Stimulated activated memory B cell treated with anti-CD40 and anti-IgM and Interleukin-4, amounts not matched to agents 10 μg/mL and 1 μg/mL and 100 μg/mL, for 72 hours (primary cell): ENCODE results near the gene CETP.
A peak's percentile ranks its signal among the peaks of the same experiment; 100 is the strongest.
"Not testable (repeated sequence)": the region's sequence is repeated elsewhere in the genome, so short reads cannot be mapped to it uniquely, and the experiment has no call there.

Experiments used
- ATAC-seq: fragments of 150-1000 bp; cut with Tn5 transposase; 2 replicates; pipeline ENCODE4 v1.10.0; 2021
- H3K27ac Mint-ChIP-seq: one replicate; pipeline ENCODE4 v1.8.0; 2022; ENCODE audit warnings: mild to moderate bottlenecking, mixed read lengths
- H3K27me3 Mint-ChIP-seq: one replicate; pipeline ENCODE4 v1.8.0; 2022; ENCODE audit warnings: mixed read lengths
- H3K36me3 Mint-ChIP-seq: one replicate; pipeline ENCODE4 v1.8.0; 2022; ENCODE audit warnings: mixed read lengths
- H3K4me1 Mint-ChIP-seq: one replicate; pipeline ENCODE4 v1.8.0; 2022; ENCODE audit warnings: mixed read lengths
- H3K4me3 Mint-ChIP-seq: one replicate; pipeline ENCODE4 v1.8.0; 2022; ENCODE audit warnings: mild to moderate bottlenecking, moderate library complexity, mixed read lengths
- H3K9me3 Mint-ChIP-seq: one replicate; pipeline ENCODE4 v1.8.0; 2022; ENCODE audit warnings: mixed read lengths

Gene CETP

GRCh38 chr16:56988948-56989945, 27.5 kb downstream of the CETP start, which contains the start of gene NLRC5:
NLRC5 (plus strand) TSS chr16:56989557; CDS start chr16:57020713, 31,156 bp downstream.
- Mint-ChIP-seq H3K4me1 (peaks cover 82% of the 10 kb centered on the region), H3K36me3 (peaks cover 54% of the 10 kb centered on the region), H3K27me3 (no peaks in the 10 kb centered on the region), H3K27ac (peak within 1 kb of the TSS; percentile 99), H3K9me3 (no peaks in the 10 kb centered on the region), H3K4me3 (peak within 1 kb of the TSS; percentile 95)
- peak; percentile 94 for ATAC-seq

GRCh38 chr16:56989988-56990387, 28.2 kb downstream of the CETP start:
- Mint-ChIP-seq H3K4me3 (peak overlapping the region; percentile 95), H3K27me3 (no peaks in the 10 kb centered on the region), H3K4me1 (peaks cover 82% of the 10 kb centered on the region)

GRCh38 chr16:56990407-56991286, 28.9 kb downstream of the CETP start:
- H3K36me3 Mint-ChIP-seq: peaks cover 56% of the 10 kb centered on the region
- ATAC-seq: no peak
- peak overlapping the region; percentile 95 for H3K4me3 Mint-ChIP-seq
- no peaks in the 10 kb centered on the region for H3K9me3 Mint-ChIP-seq
- H3K27ac Mint-ChIP-seq: peak overlapping the region; percentile 99
- H3K4me1 Mint-ChIP-seq: peaks cover 82% of the 10 kb centered on the region
- no peaks in the 10 kb centered on the region for H3K27me3 Mint-ChIP-seq

More at GRCh38 chr16:56989988-56990387, 28.2 kb downstream of the CETP start:
- ATAC-seq: peak; percentile 25
- H3K9me3 Mint-ChIP-seq: no peaks in the 10 kb centered on the region
- peak overlapping the region; percentile 99 for H3K27ac Mint-ChIP-seq
- H3K36me3 Mint-ChIP-seq: peaks cover 53% of the 10 kb centered on the region

- Mint-ChIP-seq H3K36me3 (peaks cover 64% of the 10 kb centered on the region), H3K4me3 (peak overlapping the region; percentile 48), H3K27ac (peak overlapping the region; percentile 99), H3K4me1 (peaks cover 77% of the 10 kb centered on the region)
- not testable (repeated sequence) for H3K9me3 Mint-ChIP-seq, ATAC-seq, H3K27me3 Mint-ChIP-seq
Observed at GRCh38 chr16:56992431-56992830, 30.7 kb downstream of the CETP start.

- no peak for ATAC-seq
Observed at GRCh38 chr16:56993204-56993603, 31.5 kb downstream of the CETP start.

GRCh38 chr16:56994311-56994710, 32.6 kb downstream of the CETP start:
- Mint-ChIP-seq H3K4me1 (peaks cover 77% of the 10 kb centered on the region), H3K27me3 (no peaks in the 10 kb centered on the region), H3K4me3 (peak overlapping the region; percentile 67), H3K9me3 (no peaks in the 10 kb centered on the region), H3K27ac (peak overlapping the region; percentile 66), H3K36me3 (peaks cover 61% of the 10 kb centered on the region)
- no peak for ATAC-seq

More at GRCh38 chr16:56993204-56993603, 31.5 kb downstream of the CETP start:
- Mint-ChIP-seq H3K4me3 (peak overlapping the region; percentile 67), H3K9me3 (no peaks in the 10 kb centered on the region), H3K36me3 (peaks cover 62% of the 10 kb centered on the region), H3K27ac (peak overlapping the region; percentile 66), H3K4me1 (peaks cover 76% of the 10 kb centered on the region), H3K27me3 (no peaks in the 10 kb centered on the region)

GRCh38 chr16:56995136-56995805, 33.5 kb downstream of the CETP start:
- no peaks in the 10 kb centered on the region for H3K27me3 Mint-ChIP-seq
- peaks cover 58% of the 10 kb centered on the region for H3K36me3 Mint-ChIP-seq
- peaks cover 84% of the 10 kb centered on the region for H3K4me1 Mint-ChIP-seq
- ATAC-seq: no peak
- H3K9me3 Mint-ChIP-seq: no peaks in the 10 kb centered on the region
- H3K27ac Mint-ChIP-seq: peak overlapping the region; percentile 66
- peak overlapping the region; percentile 61 for H3K4me3 Mint-ChIP-seq

- H3K4me1 Mint-ChIP-seq: peaks cover 88% of the 10 kb centered on the region
- H3K9me3 Mint-ChIP-seq: peaks cover 5% of the 10 kb centered on the region
- no peak overlapping the region for H3K4me3 Mint-ChIP-seq
- peaks cover 58% of the 10 kb centered on the region for H3K36me3 Mint-ChIP-seq
- no peaks in the 10 kb centered on the region for H3K27me3 Mint-ChIP-seq
- H3K27ac Mint-ChIP-seq: peak overlapping the region; percentile 94
- no peak for ATAC-seq
Observed at GRCh38 chr16:56997264-56997663, 35.5 kb downstream of the CETP start.

- Mint-ChIP-seq H3K4me3 (no peak overlapping the region), H3K27me3 (no peaks in the 10 kb centered on the region), H3K9me3 (peaks cover 5% of the 10 kb centered on the region), H3K27ac (peak overlapping the region; percentile 94), H3K4me1 (peaks cover 92% of the 10 kb centered on the region), H3K36me3 (peaks cover 61% of the 10 kb centered on the region)
- ATAC-seq: no peak
Observed at GRCh38 chr16:56997931-56998330, 36.2 kb downstream of the CETP start.

- Mint-ChIP-seq H3K36me3 (peaks cover 61% of the 10 kb centered on the region), H3K27ac (peak overlapping the region; percentile 94), H3K4me3 (no peak overlapping the region), H3K9me3 (peaks cover 5% of the 10 kb centered on the region), H3K27me3 (no peaks in the 10 kb centered on the region), H3K4me1 (peaks cover 92% of the 10 kb centered on the region)
- ATAC-seq: no peak
Observed at GRCh38 chr16:56998352-56998751, 36.6 kb downstream of the CETP start.

GRCh38 chr16:56998861-56999260, 37.1 kb downstream of the CETP start:
- H3K4me1 Mint-ChIP-seq: peaks cover 92% of the 10 kb centered on the region
- no peak for ATAC-seq
- H3K27ac Mint-ChIP-seq: peak overlapping the region; percentile 94
- peaks cover 61% of the 10 kb centered on the region for H3K36me3 Mint-ChIP-seq
- H3K4me3 Mint-ChIP-seq: peak overlapping the region; percentile 72
- peaks cover 5% of the 10 kb centered on the region for H3K9me3 Mint-ChIP-seq
- no peaks in the 10 kb centered on the region for H3K27me3 Mint-ChIP-seq

GRCh38 chr16:56999409-57000270, 37.9 kb downstream of the CETP start:
- Mint-ChIP-seq H3K9me3 (peaks cover 5% of the 10 kb centered on the region), H3K4me3 (peak overlapping the region; percentile 72), H3K27ac (peak overlapping the region; percentile 94), H3K36me3 (peaks cover 61% of the 10 kb centered on the region), H3K4me1 (peaks cover 92% of the 10 kb centered on the region), H3K27me3 (no peaks in the 10 kb centered on the region)
- ATAC-seq: peak; percentile 25

GRCh38 chr16:57000271-57001025, 38.7 kb downstream of the CETP start:
- Mint-ChIP-seq H3K36me3 (peaks cover 67% of the 10 kb centered on the region), H3K27ac (peak overlapping the region; percentile 94), H3K4me1 (peaks cover 92% of the 10 kb centered on the region), H3K4me3 (peak overlapping the region; percentile 72), H3K27me3 (no peaks in the 10 kb centered on the region), H3K9me3 (peaks cover 5% of the 10 kb centered on the region)
- peak; percentile 88 for ATAC-seq
